ENCODE data around the gene CNOT10. TPM values are rescaled to one million over a fixed set of nuclear protein-coding genes. Genes with fewer than 3 reads are reported as not detected.

The CNOT10 gene, protein sequence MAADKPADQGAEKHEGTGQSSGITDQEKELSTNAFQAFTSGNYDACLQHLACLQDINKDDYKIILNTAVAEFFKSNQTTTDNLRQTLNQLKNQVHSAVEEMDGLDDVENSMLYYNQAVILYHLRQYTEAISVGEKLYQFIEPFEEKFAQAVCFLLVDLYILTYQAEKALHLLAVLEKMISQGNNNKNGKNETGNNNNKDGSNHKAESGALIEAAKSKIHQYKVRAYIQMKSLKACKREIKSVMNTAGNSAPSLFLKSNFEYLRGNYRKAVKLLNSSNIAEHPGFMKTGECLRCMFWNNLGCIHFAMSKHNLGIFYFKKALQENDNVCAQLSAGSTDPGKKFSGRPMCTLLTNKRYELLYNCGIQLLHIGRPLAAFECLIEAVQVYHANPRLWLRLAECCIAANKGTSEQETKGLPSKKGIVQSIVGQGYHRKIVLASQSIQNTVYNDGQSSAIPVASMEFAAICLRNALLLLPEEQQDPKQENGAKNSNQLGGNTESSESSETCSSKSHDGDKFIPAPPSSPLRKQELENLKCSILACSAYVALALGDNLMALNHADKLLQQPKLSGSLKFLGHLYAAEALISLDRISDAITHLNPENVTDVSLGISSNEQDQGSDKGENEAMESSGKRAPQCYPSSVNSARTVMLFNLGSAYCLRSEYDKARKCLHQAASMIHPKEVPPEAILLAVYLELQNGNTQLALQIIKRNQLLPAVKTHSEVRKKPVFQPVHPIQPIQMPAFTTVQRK
- total RNA-seq, result 60.1 TPM

DNA sequence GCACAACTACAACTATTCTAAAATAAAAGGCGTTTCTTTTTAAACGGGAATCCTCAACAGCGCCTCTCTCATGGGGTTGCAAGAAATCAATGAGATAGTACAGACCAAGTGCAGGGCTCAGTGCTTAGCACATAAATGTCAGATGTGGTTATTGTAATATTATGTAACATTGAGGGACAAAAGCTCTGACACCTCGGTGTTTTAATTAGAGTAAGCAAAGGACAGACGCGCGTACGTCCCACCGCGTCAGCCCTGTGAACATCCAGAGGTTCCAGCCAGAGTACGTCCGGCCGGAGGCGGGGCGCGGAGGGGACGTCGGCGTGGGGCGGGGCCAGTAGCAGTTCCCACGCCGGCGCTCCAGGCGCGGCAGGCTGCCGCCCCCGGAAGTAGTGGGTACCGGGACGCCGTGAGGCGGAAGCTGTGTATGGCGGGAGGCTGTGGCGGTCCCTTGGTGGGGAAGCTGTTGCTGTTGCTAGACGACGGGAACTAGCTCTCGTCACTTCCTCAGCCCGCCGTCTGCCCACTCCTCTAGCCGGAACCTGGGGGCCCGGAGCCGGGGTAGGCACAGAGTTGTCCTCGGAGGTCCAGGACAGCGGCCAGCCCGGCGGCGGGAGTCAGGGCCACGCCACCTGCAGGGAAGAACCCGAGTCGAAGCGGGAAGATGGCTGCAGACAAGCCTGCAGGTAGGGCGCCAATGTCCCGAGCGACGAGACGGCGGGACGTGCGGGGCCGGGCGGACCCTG, at the start of gene CNOT10:
Gene CNOT10 (plus strand): TSS at position 389 of the 743 bp plus-strand sequence. CDS start 273 bp downstream, at position 662.

DNA sequence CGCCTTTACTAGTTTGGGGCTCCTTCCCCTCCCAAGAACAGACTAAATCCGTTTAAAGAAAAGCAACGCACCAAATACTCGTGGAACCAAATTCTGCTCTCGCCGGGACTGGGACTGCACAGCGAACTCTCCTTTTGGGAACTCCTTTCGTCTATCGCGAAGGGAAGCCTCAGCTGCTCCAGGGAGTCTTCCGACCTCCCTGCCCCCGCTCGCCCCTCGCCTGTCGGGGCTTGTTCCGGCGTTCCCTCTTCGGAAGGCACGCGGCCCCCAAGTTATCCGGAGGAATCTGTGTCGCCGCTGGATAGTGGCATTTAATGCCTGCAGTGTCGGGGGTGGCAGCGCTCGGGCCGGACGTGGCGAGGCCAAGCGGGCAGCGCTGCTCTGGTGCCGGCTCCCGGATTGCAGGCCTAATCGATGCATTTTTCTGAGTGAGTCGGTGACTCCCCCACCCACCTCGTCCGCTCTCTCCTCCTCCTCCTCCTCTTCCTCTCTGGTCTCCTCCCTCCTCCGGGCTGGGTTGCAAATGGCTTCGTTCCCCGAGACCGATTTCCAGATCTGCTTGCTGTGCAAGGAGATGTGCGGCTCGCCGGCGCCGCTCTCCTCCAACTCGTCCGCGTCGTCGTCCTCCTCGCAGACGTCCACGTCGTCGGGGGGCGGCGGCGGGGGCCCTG, 132.7 kb downstream of the CNOT10 start, which contains the start of gene TRIM71:
Gene TRIM71 (plus strand): TSS at position 440 of the 671 bp plus-strand sequence. CDS start 84 bp downstream, at position 524.

Other genes with a start within 250 kb of the CNOT10 start
- 20.0 TPM for gene CMTM6, start 182.3 kb upstream of the CNOT10 start, total RNA-seq
- gene DYNC1LI1, start 114.3 kb upstream of the CNOT10 start, total RNA-seq, result 92.3 TPM
- 3.8 TPM for gene TRIM71, start 132.8 kb downstream of the CNOT10 start, total RNA-seq